Cardiac fibroblast (primary cell): ENCODE measurements around the gene MICAL3.

ENCODE experiments used
- DNase-seq, 2 donors: peaks; one replicate each; pipeline versions ENCODE4 v3.0.0 to v3.0.0-alpha.2; 2010; ENCODE audit warnings: low read depth in 2 of 2
- H3K4me3 ChIP-seq, 2 donors: replicated peaks in 1 of 2; 1 replicate in 1 of 2; 2 replicates in 1 of 2; pipeline ENCODE4 v1.5.1; 2011; ENCODE audit warnings: low read depth in 2 of 2, low read length in 2 of 2, mild to moderate bottlenecking in 2 of 2, moderate library complexity in 1 of 2
- TF ChIP-seq, protein P1 (sequence below): IDR thresholded peaks from one replicate; pipeline ENCODE4 v1.5.1; 2011; ENCODE audit warnings: low read depth, mild to moderate bottlenecking, low read length, inconsistent platforms

Gene MICAL3

DNA sequence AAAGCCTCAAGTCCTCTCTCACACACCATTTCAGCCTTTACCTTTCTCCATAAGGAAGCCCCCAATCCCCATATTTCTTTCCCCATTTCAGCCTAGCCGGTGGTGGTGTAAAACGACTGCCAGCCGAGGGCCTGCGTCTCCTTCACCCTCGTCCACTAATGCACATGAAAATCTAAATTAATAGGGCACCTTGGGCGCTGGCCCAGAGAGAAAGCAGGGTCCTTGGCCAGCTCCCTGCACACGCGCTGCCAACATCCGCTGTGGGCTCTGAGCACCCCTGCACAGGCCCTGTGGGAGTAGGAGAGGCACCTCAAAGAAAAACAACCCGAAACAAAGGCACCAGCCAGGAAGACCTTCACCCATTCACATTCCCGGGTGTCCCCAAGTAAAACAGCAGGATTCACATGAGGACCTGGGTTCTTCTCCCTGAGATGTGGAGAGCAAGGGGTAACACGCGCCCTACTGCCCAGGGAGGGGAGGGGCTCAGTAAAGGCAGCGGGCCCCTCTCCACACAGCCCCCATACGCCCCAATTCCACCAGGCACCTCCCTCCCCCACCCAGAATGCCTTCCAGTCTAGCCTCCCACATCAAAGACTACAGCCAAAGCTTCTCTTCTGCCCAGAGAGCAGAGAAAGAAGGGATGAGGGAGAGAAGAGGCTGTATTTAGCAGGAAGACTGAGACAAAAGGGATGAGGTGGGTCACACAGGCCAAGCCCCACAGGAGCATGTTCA is 79.0 kb downstream of the MICAL3 start:
- no peak overlapping the region for H3K4me3 ChIP-seq
- TF ChIP-seq, protein P1, sequence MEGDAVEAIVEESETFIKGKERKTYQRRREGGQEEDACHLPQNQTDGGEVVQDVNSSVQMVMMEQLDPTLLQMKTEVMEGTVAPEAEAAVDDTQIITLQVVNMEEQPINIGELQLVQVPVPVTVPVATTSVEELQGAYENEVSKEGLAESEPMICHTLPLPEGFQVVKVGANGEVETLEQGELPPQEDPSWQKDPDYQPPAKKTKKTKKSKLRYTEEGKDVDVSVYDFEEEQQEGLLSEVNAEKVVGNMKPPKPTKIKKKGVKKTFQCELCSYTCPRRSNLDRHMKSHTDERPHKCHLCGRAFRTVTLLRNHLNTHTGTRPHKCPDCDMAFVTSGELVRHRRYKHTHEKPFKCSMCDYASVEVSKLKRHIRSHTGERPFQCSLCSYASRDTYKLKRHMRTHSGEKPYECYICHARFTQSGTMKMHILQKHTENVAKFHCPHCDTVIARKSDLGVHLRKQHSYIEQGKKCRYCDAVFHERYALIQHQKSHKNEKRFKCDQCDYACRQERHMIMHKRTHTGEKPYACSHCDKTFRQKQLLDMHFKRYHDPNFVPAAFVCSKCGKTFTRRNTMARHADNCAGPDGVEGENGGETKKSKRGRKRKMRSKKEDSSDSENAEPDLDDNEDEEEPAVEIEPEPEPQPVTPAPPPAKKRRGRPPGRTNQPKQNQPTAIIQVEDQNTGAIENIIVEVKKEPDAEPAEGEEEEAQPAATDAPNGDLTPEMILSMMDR = no peak
- no peak for DNase-seq

DNA sequence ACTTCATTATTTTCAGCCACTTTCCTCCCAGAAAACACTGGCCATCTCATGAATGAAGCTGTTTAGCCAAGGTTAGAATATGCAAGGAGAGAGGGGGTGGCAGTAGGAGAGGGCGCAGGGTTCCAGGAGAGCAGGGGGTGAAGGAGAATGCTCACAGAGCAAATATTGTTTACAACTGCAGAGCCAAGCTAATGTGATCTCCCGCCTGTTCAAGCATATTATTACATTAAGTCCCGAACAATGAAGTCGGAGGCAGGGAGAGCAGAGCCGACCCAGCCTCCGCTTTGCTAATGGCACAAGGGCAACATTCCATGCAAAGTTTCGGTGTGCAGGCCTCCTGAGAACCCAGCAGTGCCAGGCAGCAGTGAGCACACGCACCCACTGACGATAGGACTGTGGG is 80.1 kb downstream of the MICAL3 start:
- H3K4me3 ChIP-seq = no peak overlapping the region
- TF ChIP-seq, protein P1 = no peak
- DNase-seq = no peak

DNA sequence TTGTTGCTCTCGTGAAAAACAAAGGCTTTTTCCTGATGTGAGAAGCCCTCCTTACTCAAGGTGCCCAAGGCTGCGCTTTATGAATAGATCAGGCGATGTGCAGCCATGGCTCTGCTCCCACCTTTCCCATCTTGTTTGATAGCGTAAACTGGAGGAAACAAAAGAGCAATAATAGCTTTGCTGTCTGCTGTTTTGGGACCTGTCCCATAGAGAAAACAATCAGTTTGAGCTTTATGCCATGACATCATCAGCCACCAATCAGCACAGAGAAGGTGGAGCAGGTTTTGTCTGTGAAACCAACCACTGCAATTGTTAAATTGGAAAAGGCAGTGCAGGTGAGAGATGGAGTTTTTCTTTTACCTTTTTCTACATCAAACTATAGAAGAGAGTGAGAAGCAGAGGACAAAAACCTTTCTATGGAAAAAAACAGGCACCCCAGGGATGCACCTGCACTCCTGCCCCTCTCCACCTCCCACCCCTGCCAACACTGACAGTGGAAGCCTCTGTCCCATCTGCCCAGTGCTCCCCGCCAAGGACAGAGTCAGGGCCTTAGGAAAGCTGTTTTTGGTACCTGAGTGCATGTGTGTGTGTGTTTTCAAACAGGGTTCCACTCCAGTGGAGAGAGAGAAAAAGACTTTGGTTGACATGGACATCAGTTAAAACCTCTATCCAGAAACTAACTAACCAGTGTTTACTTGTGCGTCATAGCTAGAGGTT is 80.7 kb downstream of the MICAL3 start:
- TF ChIP-seq, protein P1 = no peak

DNA sequence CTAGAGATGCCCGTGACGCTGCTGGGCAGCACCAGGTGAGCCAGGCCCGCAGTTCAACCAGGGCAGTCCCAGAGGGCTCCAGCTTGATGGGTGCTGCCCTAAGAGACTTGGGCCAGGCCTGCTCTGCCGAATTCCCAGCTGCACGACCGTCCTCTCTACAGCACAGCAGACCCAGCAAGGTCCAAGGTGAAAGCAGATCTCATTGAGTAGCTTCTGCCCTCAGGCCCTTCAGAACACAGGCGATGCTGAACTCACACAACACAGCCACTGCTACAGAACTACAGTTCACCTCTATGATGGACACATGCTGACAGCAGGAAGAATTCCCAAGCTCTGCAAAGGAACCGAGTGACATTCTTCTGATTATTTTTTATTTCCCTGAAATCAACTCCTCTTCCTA is 81.6 kb downstream of the MICAL3 start:
- DNase-seq = no peak
- H3K4me3 ChIP-seq = no peak overlapping the region
- TF ChIP-seq, protein P1 = no peak

More for the DNA sequence above, 80.7 kb downstream of the MICAL3 start:
- no peak overlapping the region for H3K4me3 ChIP-seq
- DNase-seq = no peak

DNA sequence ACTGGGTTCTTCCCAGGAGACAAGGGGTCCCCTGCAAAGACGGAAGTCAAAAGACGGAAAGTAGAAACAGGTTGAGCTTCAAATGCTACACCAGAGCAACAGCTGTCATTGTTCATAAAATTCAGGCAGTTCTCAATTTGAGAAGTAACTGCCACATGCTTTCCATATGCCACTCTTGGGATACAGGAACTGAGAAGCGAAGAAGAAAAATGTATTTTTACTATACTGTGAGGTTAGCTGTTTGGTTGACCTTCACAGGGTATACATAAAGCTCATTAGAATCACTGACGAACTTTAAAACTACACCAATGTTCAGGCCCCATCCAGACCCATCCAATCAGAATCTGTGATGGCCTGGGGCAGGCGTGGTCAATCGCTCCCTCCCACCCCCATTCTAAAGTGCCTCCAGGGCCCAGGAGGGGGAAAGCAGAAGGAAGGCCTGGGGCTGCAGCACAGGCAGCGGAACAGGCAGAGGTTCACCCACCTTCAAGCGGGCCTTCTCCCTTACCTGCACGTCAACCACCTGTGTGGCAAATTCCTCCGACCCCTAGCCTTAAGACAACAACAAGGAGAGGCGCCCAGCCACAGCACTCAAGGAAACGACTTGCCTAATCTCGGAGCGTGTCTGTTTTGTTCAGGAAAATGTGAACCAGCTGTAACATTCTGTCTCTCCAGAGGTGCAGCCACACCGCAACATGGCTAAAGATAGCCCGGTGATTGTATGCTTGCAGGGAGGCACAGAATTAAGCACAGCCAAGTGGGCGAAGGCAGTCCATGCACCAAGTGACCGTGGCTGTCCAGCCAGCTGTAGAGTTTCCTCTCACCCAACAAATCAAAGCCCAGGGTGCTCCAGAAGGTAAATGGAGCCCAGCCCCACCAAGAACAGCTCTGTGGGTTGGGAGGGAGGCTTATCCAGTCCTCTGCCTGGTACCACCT is 82.6 kb downstream of the MICAL3 start:
- DNase-seq = no peak
- TF ChIP-seq, protein P1 = no peak
- H3K4me3 ChIP-seq = no peak overlapping the region

DNA sequence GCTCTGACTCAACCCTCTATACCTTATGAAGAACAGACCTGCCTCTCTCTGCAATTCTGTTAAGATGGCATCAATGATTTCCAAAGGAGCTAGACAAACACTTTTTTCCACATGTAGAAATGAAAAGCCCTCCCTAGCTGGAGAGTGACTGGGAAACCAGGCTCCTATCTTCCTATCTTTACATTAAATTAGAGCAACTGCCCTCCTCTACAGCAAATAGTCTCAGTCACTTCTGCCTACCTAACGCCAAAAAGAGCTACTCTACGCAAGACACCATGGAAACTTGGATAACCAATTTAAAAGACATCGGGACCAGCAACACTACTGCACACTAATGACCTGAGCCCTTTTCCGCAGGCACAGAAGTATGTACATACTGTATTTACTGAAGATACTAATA is 84.8 kb downstream of the MICAL3 start:
- no peak overlapping the region for H3K4me3 ChIP-seq
- TF ChIP-seq, protein P1 = no peak
- DNase-seq = no peak
